CD4-positive, alpha-beta T cell (primary cell): ENCODE measurements around the gene SSRP1. TPM values are rescaled to one million over a fixed set of nuclear protein-coding genes. Genes with fewer than 3 reads are reported as not detected.

Experiments used
- ATAC-seq: fragments of 200-7000 bp; cut with Tn5 transposase; one replicate; pipeline ENCODE4 v1.10.0; 2022; ENCODE audit warnings: mild to moderate bottlenecking; ENCODE audit not compliant: poor library complexity
- CTCF ChIA-PET: fragments of 350-600 bp; sonication (Branson Sonifier 250); formaldehyde crosslinking; loops from one replicate; lab custom pipeline; 2021; ENCODE audit warnings: antibody characterized with exemption, inconsistent platforms; lab: Charles Lee
- POLR2A ChIA-PET: fragments of 350-600 bp; sonication (Branson Sonifier 250); formaldehyde crosslinking; loops from one replicate; lab custom pipeline; 2021; ENCODE audit warnings: antibody characterized with exemption, inconsistent platforms; lab: Charles Lee
- DNase-seq, 14 experiments: peaks; one replicate each; pipeline ENCODE4 v3.0.0-alpha.2; 2013 to 2020; ENCODE audit warnings: mixed read lengths in 2 of 14
- H3K27ac ChIP-seq, 2 donors: one replicate each; pipeline versions ENCODE4 v1.5.1 to v1.7.0; 2013; ENCODE audit warnings: low read length in 2 of 2, low read depth in 1 of 2, mild to moderate bottlenecking in 1 of 2
- H3K27me3 ChIP-seq, 2 experiments: 1 replicate in 1 of 2; 2 replicates in 1 of 2; pipeline versions ENCODE4 v1.6.1 to v1.7.0; 2013; ENCODE audit warnings: low read length in 2 of 2, control low read depth in 1 of 2, mild to moderate bottlenecking in 1 of 2, moderate library complexity in 1 of 2; ENCODE audit not compliant: insufficient read depth in 2 of 2, control insufficient read depth in 1 of 2
- H3K36me3 ChIP-seq: one replicate; pipeline ENCODE4 v1.6.1; 2013; ENCODE audit warnings: low read length, control low read depth; ENCODE audit not compliant: insufficient read depth
- H3K4me1 ChIP-seq: one replicate; pipeline ENCODE4 v1.6.1; 2013; ENCODE audit warnings: low read length, control low read depth; ENCODE audit not compliant: insufficient read depth
- H3K4me3 ChIP-seq: one replicate; pipeline ENCODE4 v1.5.1; 2013; ENCODE audit warnings: mild to moderate bottlenecking, low read length, moderate library complexity
- H3K9me3 ChIP-seq, 2 experiments: 1 replicate in 1 of 2; 2 replicates in 1 of 2; pipeline versions ENCODE4 v1.6.1 to v1.7.0; 2013; ENCODE audit warnings: low read length in 2 of 2, mild to moderate bottlenecking in 2 of 2, control low read depth in 1 of 2, moderate library complexity in 1 of 2; ENCODE audit not compliant: control insufficient read depth in 1 of 2, insufficient read depth in 1 of 2
- H3K27ac Mint-ChIP-seq: one replicate; pipeline ENCODE4 v1.8.0; 2020; ENCODE audit warnings: mixed read lengths
- H3K27me3 Mint-ChIP-seq: one replicate; pipeline ENCODE4 v1.8.0; 2021; ENCODE audit warnings: mixed read lengths
- H3K36me3 Mint-ChIP-seq: one replicate; pipeline ENCODE4 v1.8.0; 2021; ENCODE audit warnings: low read depth, mixed read lengths
- H3K4me1 Mint-ChIP-seq: one replicate; pipeline ENCODE4 v1.8.0; 2021; ENCODE audit warnings: low read depth, mixed read lengths
- H3K4me3 Mint-ChIP-seq: one replicate; pipeline ENCODE4 v1.8.0; 2020; ENCODE audit warnings: mild to moderate bottlenecking, mixed read lengths
- H3K9me3 Mint-ChIP-seq: one replicate; pipeline ENCODE4 v1.8.0; 2020; ENCODE audit warnings: mixed read lengths
- CTCF ChIP-seq: fragments of 200-600 bp; IDR thresholded peaks from one replicate; pipeline ENCODE4 v1.8.0; 2022; ENCODE audit warnings: antibody characterized with exemption, mild to moderate bottlenecking
- intact Hi-C, 2 experiments: fragments of 100-400 bp; cut with DNase I in 1 of 2; cut with micrococcal nuclease in 1 of 2; formaldehyde crosslinking; loops; one replicate each; pipeline versions ENCODE4 v1.15.1 to v1.9.0; 2023 to 2025; cut with DNase I, micrococcal nuclease
- total RNA-seq, 174 experiments: library from RNA in 2 of 174; stranded (reverse) in 2 of 174; gene quantifications; one replicate each; pipeline ENCODE4 v1.2.3 and lab custom pipeline; 2021 to 2026

Gene SSRP1
- total RNA-seq, 2 experiments from 2014 or later: 36.7 to 41.2 TPM

DNA sequence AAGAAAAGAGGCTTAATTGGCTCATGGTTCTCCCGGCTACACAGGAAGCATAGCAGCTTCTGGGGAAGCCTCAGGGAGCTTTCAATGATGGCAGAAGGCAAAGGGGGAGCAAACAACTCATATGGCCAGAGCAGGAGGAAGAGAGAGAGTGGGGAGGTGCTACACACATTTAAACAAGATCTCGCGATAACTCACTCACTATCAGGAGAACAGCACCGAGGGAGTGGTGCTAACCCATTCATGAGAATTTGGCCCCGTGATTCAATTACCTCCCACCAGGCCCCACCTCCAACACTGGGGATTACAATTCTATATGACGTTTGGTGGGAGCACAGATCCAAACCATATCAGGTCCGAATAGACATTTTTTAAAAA, 57.0 kb downstream of the SSRP1 start:
- no peak overlapping the region for H3K4me3 Mint-ChIP-seq
- H3K27me3 ChIP-seq: peaks cover 12 to 15% of the 10 kb centered on the region in 2 experiments
- H3K36me3 ChIP-seq: no peaks in the 10 kb centered on the region
- H3K4me1 Mint-ChIP-seq: peaks cover 5% of the 10 kb centered on the region
- no peak for DNase-seq
- no peak overlapping the region for H3K27ac ChIP-seq
- ChIA-PET POLR2A (no interaction called here), CTCF (no interaction called here)
- H3K4me1 ChIP-seq: no peaks in the 10 kb centered on the region
- intact Hi-C loops: no loop called here
- H3K27ac Mint-ChIP-seq: no peak overlapping the region
- H3K9me3 ChIP-seq: no peaks in the 10 kb centered on the region
- ATAC-seq: no peak
- no peaks in the 10 kb centered on the region for H3K36me3 Mint-ChIP-seq
- no peak for TF ChIP-seq CTCF
- peaks cover 5% of the 10 kb centered on the region for H3K9me3 Mint-ChIP-seq
- H3K27me3 Mint-ChIP-seq: peaks cover 32% of the 10 kb centered on the region
- no peak overlapping the region for H3K4me3 ChIP-seq

DNA sequence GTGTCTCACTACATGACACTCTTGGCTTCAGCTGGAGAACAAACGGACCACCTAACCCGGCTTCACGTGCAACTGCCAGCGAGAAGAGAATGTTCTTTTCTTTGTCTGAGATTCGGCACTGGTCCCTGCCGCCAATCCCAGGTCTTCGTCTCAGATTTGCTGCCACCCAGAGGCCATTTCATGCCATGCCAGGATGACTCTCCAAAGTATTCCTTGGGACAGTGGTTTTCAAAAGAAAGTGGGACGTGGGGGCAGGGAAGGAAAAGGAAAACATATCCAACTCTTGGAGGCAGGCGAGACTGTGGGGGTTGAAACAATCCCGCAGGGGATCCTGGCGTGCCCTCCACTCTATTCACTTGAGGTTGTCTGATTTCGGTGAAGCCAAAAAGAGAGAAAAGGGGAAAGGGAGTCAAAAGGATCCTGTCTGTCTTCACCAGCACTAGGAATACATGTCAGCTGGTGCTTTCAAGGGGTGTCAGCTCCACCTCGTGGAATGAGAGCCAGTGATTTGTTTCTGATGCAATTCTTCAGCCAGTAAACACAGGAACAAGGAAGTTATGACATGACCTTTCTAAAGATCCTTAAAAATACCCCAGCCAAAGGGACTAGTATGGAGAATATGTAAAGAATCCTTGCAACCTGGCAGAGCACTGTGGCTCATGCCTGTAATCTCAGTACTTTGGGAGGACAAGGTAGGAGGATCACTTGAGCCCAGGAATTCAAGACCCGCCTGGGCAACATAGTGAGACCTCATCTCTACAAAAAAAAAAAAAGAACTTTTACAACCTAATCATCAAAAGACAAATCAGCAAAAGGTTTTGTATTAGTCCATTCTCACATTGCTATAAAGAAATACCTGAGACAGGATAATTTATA, 57.6 kb downstream of the SSRP1 start:
- peaks cover 12 to 15% of the 10 kb centered on the region in 2 experiments for H3K27me3 ChIP-seq
- CTCF ChIA-PET: no interaction called here
- H3K36me3 Mint-ChIP-seq: no peaks in the 10 kb centered on the region
- H3K4me3 ChIP-seq: no peak overlapping the region
- H3K9me3 ChIP-seq: no peaks in the 10 kb centered on the region
- TF ChIP-seq CTCF: peak; percentile 59
- no peak overlapping the region for H3K27ac Mint-ChIP-seq
- H3K27ac ChIP-seq: no peak overlapping the region
- intact Hi-C loops: no loop called here
- DNase-seq (peak in 5 of 14 experiments; percentile 3 to 29 (median 18)), ATAC-seq (no peak)
- peaks cover 5% of the 10 kb centered on the region for H3K9me3 Mint-ChIP-seq
- H3K4me1 Mint-ChIP-seq: peaks cover 5% of the 10 kb centered on the region
- H3K36me3 ChIP-seq: no peaks in the 10 kb centered on the region
- peaks cover 32% of the 10 kb centered on the region for H3K27me3 Mint-ChIP-seq
- POLR2A ChIA-PET: no interaction called here
- no peak overlapping the region for H3K4me3 Mint-ChIP-seq
- no peaks in the 10 kb centered on the region for H3K4me1 ChIP-seq

DNA sequence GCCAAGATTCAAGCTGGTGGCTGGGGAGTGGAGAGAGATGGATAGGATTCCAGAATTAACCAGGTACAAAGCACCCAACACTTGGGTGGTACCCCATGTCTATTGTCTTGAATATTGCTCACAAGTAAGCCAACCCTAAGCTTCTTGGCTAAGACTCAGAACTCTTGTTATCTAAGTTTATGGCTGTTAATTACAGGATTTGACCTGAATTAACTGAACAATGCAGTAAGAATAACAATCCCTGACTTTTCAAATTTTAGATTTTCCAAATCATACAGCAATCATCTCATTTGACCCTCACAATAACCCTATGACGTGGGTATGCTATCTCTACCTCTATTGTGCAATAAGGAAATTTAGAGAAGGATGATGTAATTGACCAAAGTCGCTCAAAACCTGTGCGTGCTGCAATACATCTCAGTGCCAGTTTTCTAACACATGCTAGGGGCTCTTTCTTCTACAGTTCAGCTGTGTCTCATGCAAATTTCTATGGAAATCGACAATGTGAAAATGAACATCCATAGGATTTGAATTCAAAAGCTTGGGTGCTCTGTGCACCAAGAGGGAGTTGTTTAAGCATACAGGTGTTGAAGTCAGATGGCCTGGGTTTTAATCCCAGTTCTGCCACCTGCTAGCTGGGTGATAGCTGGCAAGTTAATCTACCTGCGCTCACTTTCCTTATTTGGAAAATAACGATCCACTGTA, 58.6 kb downstream of the SSRP1 start:
- no peaks in the 10 kb centered on the region for H3K36me3 ChIP-seq
- Mint-ChIP-seq H3K27ac (no peak overlapping the region), H3K9me3 (peaks cover 3% of the 10 kb centered on the region), H3K27me3 (peaks cover 33% of the 10 kb centered on the region), H3K4me1 (peaks cover 5% of the 10 kb centered on the region), H3K36me3 (no peaks in the 10 kb centered on the region), H3K4me3 (no peak overlapping the region)
- H3K27me3 ChIP-seq: peaks cover 12 to 15% of the 10 kb centered on the region in 2 experiments
- ChIA-PET POLR2A (no interaction called here), CTCF (no interaction called here)
- DNase-seq: no peak
- no peak overlapping the region for H3K4me3 ChIP-seq
- H3K9me3 ChIP-seq: no peaks in the 10 kb centered on the region
- no peak overlapping the region for H3K27ac ChIP-seq
- H3K4me1 ChIP-seq: no peaks in the 10 kb centered on the region
- no peak for TF ChIP-seq CTCF
- intact Hi-C loops: no loop called here
- ATAC-seq: no peak
